GM21717 (cell line): ENCODE results near the gene PDCD1LG2.
"Not testable (repeated sequence)": the region's sequence is repeated elsewhere in the genome, so short reads cannot be mapped to it uniquely, and the experiment has no call there.

Experiments
- ATAC-seq: cut with Tn5 transposase; IDR thresholded peaks from one replicate; pipeline ENCODE4 v1.9.1; 2021; ENCODE audit warnings: mild to moderate bottlenecking, moderate library complexity; ENCODE audit not compliant: unreplicated experiment

PDCD1LG2 gene

GRCh38 chr9:5510360-5510931 is at the start of gene PDCD1LG2:
Gene PDCD1LG2 (plus strand): TSS chr9:5510531. CDS start chr9:5522547, 12,016 bp downstream.
- ATAC-seq, result peak; percentile 62

GRCh38 chr9:5464831-5465330 is 45.5 kb upstream of the PDCD1LG2 start:
- not testable (repeated sequence) for ATAC-seq

DNA sequence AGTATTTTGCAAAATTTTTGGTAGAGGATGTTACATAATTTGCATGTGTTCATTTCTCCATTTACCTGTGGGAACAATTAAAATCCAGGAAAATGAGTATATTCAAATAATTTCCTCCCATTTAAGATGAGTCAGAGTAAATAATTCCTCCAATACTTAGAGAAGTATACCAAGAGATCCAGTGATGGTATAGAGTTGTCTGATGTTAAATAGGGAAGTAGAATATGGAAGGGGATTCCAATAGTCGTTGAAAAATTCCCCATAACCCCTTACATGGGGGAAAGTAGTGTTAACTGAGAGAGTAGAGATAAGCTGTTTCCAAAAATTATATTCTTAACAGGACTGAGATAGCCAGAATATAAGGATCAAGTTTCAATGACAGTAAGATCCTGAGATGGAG is 44.3 kb upstream of the PDCD1LG2 start:
- no peak for ATAC-seq

DNA sequence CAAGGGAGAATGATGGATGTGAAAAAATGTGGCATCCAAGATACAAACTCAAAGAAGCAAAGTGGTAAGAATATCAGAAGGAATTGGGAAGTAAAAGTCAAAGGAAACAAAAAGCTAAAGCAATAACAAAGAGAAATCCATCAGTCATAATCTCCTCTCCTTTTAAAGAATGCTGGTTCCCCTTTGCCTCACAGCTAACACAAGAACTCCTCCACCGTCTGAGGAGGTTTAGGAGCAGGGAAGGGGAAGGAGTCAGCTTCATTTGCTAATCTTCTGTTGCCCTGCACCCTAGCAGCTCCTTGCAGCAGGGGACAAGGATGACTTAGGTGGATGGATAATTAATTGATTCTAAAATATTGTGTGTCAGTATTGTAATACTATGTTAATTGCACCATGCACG is 43.6 kb upstream of the PDCD1LG2 start:
- no peak for ATAC-seq

GRCh38 chr9:5468850-5469249 is 41.5 kb upstream of the PDCD1LG2 start:
- ATAC-seq, result no peak

DNA sequence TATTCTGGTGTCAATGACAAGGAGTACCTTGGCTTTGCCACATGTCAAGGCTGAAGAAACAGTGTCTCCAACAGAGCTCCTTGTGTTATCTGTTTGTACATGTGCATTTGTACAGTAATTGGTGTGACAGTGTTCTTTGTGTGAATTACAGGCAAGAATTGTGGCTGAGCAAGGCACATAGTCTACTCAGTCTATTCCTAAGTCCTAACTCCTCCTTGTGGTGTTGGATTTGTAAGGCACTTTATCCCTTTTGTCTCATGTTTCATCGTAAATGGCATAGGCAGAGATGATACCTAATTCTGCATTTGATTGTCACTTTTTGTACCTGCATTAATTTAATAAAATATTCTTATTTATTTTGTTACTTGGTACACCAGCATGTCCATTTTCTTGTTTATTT is 40.2 kb upstream of the PDCD1LG2 start:
- no peak for ATAC-seq

GRCh38 chr9:5470816-5471215 is 39.5 kb upstream of the PDCD1LG2 start:
- ATAC-seq, result no peak

- ATAC-seq, result not testable (repeated sequence)
These were observed 34.7 kb upstream of the PDCD1LG2 start for GRCh38 chr9:5475611-5476010.

GRCh38 chr9:5478206-5478605 is 32.1 kb upstream of the PDCD1LG2 start:
- ATAC-seq, result no peak

GRCh38 chr9:5479994-5480694 is 30.2 kb upstream of the PDCD1LG2 start:
- ATAC-seq, result no peak

- ATAC-seq, result no peak
These were observed 29.4 kb upstream of the PDCD1LG2 start for GRCh38 chr9:5480919-5481318.

DNA sequence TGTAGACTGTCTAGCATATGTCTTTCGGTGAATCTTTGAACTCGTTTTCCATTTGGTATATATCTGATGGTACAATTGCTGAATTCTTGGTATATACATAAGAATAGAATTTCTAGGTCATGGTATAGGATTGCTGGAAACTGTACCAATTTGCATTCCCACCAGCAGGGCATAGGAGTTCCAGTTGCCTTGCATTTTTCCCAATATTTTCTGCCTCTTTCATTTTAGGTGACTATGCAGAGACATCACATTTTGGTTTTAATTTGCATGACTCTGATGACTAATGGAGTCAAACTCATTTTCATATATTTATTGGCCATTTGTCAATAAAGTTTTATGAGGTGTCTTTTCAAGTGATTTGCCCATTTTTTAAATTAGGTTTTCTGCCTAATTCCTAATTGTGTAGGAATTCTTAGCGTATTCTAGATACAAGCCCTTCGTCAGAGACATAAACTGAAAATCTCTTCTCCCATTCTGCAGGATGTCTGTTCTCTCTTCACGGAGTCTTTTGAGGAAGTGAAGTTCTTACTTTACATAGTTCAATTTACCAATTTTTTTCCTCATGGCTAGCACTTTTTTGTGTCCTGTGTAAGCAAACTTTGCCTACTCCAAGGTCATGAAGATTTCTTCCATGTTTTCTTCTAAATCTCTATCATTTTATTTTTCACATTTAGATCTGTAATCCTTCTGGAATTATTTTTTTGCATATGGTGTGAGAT is 28.9 kb upstream of the PDCD1LG2 start:
- no peak for ATAC-seq

DNA sequence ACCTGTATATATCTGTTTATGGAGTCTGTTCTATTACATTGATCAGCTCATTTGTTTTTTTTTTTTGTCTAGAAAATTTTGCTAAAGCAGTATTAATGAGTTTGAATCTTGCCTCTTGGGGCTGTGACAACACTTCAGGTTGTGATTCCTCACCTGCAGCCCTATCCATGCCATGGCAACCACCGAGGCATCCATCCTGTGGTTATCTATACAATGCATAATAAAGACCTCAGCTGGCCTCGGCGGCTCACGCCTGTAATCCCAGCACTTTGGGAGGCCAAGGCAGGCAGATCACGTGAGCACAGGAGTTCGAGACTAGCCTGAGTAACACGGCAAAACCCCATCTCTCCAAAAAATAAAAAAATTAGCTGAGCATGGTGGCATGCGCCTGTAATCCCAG is 28.1 kb upstream of the PDCD1LG2 start:
- ATAC-seq, result no peak

DNA sequence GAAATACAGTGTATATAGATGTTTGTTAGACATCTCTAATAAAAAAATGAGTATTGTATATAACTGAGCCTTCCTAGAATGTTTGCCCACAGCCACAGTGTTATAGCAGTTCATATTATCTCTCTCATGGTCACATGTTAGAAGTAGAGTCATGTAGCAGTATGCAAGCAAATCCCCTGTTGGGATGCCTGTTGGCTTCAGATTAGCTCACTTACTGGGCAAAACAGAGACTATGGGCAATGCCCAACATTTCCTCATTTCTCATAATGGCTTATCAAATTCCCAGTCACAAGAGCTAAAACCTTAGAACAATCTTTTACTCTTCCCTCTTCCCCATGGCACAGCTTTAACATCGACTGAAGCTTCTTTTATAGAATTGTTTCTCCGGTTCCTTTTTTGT is 27.0 kb upstream of the PDCD1LG2 start:
- ATAC-seq, result no peak

DNA sequence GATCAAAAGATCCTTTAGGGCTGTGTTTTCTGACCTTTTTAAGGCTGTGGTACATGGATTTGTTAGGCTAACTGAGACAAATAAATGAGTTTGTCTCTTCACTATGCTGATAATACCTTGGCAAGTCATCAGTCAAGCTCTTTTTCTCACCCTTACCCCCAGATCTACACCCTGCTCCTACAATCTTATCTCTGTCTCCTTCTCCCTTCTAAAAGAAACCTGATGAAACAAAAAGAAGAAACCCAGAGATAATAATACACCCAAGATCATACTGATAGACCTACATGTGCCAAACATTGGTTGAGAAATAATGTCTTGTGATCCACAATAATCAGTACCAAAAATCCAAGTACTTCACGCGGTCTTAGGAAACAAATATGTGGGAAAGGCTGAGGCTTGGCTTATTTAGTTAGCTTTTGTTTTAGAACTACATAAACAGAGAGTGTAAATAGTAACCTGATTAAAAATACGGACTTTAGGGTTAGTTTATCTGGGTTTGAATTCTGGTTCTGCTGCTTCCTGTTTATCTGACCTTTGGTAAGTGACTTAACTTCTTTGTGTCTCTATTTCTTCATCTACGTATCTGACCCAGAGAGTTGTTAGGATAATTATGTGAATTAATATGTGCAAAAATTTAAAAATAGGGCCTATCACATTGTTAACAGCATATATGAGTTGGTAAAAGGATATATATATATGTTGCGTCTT is 24.8 kb upstream of the PDCD1LG2 start:
- no peak for ATAC-seq

DNA sequence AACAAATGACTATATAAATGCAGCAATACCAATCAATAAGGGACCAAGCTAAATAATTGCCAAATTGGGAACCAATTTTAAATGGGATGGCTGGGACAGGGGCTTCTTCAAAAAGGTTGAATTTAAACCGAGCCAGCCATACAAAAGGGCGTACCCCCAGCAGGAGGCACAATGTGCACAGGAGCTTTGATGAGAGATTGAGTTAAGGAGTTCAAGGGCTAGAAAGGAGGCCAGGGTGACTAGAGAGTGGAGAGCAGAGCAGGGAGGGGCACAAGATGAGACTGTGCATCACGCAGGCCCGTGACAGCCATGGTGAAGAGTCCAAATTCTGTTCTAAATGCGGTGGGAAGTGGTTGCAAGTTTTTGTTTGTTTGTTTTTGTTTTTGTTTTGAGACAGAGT is 23.3 kb upstream of the PDCD1LG2 start:
- no peak for ATAC-seq

- ATAC-seq, result no peak
These were observed 21.9 kb upstream of the PDCD1LG2 start for GRCh38 chr9:5488221-5489008.

- no peak for ATAC-seq
These were observed 20.5 kb upstream of the PDCD1LG2 start for GRCh38 chr9:5489630-5490490.

GRCh38 chr9:5492965-5493678 is 17.2 kb upstream of the PDCD1LG2 start:
- ATAC-seq, result no peak
